Fibroblast of skin of left biceps (primary cell): ENCODE data around the gene NBPF6.
"Not testable (repeated sequence)": the region's sequence is repeated elsewhere in the genome, so short reads cannot be mapped to it uniquely, and the experiment has no call there.

Experiments used
- DNase-seq, 2 experiments: peaks; one replicate each; pipeline ENCODE4 v3.0.0-alpha.2; 2013; ENCODE audit warnings: low read depth in 2 of 2

The NBPF6 gene, protein sequence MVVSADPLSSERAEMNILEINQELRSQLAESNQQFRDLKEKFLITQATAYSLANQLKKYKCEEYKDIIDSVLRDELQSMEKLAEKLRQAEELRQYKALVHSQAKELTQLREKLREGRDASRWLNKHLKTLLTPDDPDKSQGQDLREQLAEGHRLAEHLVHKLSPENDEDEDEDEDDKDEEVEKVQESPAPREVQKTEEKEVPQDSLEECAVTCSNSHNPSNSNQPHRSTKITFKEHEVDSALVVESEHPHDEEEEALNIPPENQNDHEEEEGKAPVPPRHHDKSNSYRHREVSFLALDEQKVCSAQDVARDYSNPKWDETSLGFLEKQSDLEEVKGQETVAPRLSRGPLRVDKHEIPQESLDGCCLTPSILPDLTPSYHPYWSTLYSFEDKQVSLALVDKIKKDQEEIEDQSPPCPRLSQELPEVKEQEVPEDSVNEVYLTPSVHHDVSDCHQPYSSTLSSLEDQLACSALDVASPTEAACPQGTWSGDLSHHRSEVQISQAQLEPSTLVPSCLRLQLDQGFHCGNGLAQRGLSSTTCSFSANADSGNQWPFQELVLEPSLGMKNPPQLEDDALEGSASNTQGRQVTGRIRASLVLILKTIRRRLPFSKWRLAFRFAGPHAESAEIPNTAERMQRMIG

DNA sequence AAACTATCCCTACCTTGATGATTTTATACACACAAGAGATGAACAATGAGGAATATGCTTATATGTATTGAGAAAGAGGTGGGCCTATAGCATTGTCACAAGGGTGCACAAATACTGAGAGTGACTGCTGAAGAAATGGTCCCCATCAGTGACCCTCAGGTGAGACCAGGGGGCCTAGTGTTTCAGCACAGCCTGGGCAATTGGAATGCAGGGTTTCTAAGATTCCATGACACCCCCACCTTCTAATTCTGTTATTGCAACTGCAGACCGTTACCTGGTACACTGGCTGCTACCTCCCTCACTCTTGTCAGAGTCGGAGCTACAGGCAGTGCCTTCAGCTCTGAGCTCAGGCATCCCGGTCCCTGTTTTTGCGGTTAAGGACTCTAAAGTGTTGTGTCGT is at the start of gene NBPF6:
Gene NBPF6, plus strand, starts transcription at position 301 of the 400 bp plus-strand sequence. CDS start 259 bp downstream, outside the sequence.
- DNase-seq = not testable (repeated sequence)

DNA sequence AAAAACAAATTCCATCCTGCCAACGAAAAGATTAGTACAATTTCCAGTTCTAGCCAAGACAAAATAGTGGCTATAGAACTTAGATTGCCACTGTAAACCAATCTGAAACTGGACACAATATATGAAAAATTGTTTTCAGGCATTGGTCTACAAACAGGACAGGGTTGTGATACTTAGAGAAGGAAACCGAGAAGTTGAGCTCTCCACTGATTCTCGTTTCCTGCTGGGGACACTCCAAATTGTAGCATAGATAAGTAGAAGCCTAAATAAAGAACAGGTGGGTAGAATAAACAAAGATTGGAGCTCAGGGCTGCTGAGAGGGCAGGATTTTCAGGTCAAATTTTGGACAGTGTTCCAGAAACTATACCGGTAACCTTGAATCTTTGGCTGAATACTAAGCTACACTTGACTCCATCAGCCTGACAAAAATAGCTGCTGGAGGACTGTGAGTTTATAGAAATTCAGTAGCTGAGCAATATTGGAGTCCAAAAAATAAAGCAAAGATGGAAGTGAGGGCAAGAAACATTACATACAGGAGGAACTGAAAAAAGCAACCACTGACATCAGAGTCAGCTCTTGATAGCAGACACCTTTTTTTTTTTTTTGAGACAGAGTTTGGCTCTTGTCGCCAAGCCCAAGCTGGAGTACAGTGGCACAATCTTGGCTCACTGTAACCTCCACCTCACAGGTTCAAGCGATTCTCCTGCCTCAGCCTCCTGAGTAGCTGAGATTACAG is 38.9 kb upstream of the NBPF6 start:
- not testable (repeated sequence) for DNase-seq

DNA sequence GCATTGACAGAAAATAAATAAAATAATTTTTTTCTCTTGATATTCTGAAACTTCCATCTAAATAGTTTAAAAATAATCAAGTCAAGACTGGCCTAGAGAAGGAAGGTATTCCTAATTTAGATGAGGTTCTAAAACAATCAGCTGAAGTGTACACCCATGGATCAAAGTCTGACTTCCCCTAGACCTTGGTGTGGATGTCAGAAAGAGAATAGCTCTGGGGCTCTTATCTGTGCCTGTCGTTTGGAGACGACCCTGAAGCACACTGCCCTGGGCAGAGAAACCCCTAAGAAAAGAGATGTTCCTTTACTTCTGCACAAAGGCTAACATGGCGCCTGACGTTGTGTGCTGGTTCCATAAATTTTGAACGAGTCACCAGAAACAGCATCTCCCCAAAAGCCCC is 30.0 kb upstream of the NBPF6 start:
- not testable (repeated sequence) for DNase-seq

DNA sequence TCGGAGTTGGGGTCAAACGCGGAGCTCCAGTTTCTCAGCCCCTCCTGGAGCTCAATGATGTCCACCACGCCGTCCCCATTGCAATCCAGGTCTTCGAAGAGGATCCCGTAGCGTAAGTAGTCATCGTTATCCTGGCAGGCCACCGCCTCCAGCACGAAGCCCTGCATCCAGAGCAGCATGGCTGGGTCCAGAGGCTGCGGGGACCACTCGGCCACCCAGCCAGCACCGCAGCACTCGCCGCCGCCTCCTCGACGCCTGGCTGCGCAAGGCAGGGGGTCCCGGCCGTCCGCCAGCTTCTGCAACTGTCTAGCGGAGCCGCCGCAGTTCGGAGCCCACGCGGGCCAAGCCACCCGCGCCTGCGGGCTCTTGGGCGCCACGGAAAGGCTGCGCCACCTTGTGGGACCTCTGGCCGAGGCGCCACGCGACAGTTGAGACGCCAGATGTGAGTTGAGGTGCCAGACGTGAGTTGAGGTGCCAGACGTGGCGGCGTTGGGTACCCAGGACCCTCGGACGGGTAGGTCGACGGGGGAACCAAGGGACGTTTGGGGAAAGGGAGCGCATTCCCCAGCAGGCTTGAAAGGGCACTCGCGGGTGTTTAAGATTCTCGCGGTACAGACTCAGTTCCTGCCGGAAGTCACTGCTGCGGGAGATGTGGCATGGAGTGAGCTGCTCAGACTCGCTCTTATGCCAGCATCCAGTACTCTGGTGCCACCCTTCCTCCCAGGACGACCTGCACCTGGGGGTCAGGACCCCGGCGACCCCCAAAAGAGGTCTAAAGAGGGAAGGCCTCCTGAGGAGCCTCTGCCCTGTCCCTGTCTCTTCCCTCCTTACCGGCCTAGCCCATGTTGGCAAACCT is 28.9 kb upstream of the NBPF6 start:
- DNase-seq = not testable (repeated sequence)

DNA sequence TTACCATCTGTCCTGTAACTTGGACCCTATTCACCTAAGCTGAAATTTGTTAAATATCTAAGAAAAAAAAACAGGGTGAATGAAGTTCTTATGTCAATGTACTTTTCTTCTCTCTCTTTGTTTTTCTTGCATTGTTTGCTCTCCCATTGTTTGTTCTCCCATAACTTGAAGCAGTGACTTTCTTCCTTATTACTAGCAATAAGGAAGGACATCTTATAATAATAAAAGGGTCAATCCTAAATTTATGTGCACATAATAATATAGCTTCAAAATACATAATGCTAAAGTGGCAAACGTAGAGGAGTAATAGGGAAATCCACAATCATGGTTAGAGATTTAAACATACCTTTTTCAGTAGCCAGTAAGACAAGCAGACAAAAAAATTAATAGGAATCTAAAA is 23.3 kb upstream of the NBPF6 start:
- not testable (repeated sequence) for DNase-seq

DNA sequence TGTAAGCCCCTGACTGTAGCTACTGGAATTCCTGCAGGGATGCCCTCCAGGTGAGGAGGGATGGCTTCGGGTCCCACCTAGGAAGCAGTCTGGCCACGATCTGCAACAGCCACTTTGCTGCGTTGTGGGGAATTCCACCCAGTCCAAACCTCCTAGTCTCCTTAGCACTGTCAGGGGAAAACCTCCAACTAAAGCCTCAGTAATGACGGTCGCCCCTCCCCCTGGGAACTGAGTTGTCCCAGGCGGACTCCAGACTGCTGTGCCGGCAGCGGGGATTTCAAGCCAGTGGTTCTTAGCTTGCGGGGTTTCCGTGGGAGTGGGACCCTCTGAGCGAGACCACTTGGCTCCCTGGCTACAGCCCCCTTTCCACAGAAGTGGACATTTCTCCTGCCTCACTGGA is 18.1 kb upstream of the NBPF6 start:
- DNase-seq = not testable (repeated sequence)

DNA sequence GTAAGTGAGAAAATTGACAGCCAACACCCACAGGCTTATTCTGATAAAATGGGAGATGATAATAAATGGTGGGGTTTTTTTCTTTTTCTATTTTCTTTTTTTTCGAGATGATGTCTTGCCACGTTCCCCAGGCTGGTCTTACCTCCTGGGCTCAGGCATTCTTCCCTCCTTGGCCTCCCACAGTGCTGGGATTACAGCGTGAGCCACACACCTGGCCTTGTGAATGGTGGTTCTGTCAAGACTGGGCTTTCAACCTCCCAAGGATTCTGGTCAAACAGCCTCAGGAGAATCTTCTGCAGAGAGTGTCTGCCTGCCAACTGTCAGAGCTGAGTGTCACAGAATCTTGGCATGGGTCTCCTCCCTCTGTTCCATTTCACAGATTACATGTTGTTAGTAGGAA is 16.7 kb upstream of the NBPF6 start:
- not testable (repeated sequence) for DNase-seq

DNA sequence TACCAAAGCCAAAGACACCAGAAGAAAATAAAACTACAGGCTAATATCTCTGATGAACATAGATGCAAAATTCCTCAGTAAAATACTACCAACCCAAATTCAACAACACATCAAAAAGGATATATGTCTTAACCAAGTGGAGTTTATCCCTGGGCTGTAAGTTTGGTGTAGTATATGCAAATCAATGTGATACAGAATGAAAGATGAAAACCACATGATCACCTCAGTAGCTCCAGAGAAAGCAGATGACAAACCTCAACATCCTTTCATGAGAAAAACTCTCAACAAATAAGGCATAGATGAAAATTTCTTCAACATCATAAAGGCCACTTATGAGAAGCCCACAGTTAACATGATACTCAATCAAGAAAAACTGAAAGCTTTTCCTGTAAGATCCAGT is 11.6 kb upstream of the NBPF6 start:
- not testable (repeated sequence) for DNase-seq

DNA sequence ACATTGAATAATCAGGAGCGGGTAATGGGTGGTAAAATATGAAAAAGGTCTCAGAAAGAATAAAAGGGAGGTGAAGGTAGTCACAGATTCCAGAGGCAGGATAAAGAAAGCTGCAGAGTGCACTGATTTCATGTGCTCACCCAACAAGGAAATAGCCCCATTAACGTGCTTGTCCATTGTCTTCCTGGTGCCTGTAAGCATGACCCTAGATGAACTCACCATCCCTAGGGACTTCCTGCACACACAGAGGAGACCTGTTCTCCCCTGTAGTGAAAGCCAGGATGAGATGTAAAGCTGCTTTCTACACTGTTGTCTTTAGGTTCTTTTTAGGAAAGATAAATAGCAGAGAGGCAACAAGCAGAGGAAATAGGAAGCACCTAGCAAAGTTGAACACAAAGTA is 4.4 kb downstream of the NBPF6 start:
- DNase-seq = not testable (repeated sequence)

DNA sequence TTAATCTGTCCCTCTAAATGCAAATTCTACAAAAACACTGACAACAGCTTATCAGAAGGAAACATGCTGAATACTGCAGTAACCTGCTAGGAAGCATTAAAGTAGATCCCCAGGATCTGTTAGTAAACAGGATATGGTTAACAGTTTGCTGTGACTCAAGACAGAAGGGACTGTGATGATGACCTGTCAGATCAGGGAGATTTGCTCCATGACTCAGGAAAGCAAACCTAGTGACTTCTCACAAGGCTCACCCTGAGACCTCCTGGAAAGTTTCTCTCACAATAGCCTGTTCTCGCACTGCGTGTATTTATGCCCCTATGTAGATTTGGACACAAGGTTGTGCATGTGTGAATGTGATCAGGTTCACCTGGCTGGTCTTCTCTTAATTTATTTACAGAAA is 8.5 kb downstream of the NBPF6 start:
- DNase-seq = not testable (repeated sequence)

DNA sequence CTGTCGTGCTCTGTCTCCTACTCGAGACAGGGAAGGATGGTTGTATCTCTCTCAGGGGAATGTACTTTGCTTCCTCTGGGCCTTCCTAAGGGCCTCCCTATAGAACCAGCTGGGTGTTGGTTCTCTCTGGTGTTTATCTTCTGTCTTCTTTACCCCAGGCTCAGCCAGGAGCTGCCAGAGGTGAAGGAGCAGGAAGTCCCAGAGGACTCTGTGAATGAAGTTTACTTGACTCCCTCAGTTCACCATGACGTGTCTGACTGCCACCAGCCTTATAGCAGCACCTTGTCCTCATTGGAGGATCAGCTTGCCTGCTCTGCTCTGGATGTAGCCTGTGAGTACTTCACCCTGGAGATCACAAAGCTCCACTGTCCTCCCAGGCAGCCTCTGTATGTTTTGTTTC is 11.6 kb downstream of the NBPF6 start:
- DNase-seq = not testable (repeated sequence)

DNA sequence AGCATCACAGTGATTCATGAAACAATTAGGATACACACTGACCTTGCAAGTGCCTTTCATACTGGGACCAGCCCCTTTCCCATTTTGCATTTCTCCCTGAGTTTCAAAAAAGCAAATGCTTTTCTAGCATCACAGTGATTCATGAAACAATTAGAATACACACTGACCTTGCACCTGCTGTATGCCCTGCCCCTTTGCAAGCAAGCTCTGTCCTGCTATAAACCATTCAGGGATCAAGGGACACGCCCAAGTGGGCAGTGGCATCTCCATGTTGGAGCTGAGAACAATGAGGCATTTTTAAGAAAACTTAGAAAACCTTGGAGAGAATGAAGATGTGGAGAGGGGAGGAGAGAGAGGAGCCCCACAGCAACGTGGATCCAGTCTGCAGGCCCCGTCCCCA is 13.8 kb downstream of the NBPF6 start:
- DNase-seq = not testable (repeated sequence)

DNA sequence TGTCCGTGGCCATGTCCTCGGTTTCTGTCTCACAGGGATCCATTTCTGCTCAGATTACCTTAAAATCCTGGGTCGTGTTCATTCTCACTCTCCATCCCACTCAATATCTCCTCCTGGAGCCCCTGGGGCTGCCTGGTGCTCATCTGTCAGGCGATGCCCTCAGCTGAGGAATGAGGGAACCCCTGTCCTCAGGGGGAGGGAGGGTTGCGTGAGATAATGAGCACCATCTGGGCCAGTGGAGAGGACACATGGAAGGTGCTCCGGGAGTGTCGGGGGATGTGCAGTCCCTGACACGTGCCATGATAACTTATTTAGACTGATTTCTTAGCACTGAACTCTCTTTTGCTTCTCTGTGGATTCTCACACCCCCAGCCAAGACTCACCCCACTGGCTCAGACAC is 16.0 kb downstream of the NBPF6 start:
- DNase-seq = not testable (repeated sequence)

DNA sequence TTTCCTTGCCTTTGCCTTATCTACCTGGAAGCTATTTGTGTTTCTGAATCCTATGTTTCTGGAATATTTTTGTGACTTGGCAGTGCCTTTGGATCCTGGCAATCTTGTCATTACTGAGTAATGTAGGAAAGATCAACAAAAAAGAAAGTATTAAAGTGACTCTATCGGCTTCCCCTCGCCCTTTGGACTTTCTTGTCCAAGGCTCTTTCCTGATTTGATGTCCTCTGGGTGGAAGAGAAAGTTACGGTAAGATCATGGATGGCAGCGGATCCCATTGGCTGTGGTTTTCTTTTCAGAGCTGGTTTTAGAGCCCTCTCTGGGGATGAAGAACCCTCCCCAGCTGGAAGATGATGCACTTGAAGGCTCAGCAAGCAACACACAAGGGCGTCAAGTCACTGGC is 17.0 kb downstream of the NBPF6 start:
- DNase-seq = not testable (repeated sequence)

DNA sequence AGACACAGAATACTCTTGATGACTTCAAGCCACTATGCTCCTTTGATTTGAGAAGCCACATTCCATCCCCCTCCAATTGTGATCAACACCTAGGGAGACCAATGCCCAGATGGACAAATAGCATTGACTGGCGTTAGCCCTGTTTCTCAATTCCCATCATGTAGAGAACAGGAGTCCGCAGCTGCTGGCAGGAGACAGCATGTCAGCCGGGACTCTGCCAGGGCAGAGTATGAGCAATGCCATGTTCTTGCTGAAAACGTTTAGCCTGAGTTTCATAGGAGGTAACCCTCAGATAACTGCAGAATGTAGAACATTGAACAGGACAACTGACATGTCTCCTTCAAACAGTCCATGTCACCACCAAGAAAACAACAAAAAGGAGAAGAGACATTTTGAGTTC is 20.6 kb downstream of the NBPF6 start:
- not testable (repeated sequence) for DNase-seq

DNA sequence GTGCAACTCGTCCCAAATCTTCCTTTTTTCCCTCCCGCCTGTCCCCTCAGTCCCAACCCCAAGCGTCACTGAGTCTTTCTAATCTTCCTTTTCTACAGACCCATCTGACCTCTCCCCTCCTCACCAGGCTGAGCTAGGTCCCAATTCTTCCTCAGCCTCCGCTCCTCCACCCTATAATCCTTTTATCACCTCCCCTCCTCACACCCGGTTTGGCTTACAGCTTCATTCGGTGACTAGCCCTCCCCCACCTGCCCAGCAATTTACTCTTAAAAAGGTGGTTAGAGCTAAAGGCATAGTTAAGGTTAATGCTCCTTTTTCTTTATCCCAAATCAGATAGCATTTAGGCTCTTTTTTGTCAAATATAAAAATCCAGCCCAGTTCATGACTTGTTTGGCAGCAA is 24.4 kb downstream of the NBPF6 start:
- DNase-seq = not testable (repeated sequence)

DNA sequence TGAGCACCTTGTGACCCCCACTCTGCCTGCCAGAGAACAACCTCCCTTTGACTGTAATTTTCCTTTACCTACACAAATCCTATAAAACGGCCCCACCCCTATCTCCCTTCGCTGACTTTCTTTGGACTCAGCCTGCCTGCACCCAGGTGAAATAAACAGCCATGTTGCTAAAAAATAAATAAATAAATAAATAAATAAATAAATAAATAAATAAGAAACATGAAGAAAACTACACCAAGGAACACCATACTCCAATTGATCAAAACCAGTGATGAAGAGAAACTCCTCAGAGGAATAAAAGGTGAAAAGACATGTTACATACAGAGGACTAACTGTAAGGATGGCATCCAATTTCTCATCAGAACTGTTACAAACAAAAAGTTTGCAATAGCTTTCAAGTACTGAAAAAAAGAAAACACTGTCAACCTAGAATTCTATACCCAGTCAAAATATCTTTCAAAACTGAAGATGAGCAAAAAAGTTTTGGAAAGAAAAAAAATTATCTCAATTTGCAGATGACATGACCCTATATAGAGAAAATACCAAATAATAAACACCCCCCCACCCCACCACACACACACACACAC is 28.4 kb downstream of the NBPF6 start:
- DNase-seq = no peak

DNA sequence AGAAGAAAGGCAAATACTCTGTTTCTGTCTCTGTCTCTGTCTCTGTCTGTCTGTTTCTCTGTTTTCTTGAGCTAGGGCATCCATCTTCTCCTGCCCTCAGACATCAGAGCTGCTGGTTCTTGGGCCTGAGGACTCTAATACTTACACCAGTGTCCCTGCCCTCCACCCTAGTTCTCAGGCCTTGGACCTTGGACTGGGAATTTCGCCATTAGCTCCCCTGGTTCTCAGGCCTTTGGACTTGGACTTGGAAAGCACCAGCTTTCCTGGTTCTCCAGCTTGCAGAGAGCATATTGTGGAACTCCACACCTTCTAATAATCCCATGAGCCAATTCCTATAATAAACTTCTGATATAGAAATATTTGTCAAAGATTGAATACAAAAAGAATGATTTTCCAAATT is 32.6 kb downstream of the NBPF6 start:
- no peak for DNase-seq

DNA sequence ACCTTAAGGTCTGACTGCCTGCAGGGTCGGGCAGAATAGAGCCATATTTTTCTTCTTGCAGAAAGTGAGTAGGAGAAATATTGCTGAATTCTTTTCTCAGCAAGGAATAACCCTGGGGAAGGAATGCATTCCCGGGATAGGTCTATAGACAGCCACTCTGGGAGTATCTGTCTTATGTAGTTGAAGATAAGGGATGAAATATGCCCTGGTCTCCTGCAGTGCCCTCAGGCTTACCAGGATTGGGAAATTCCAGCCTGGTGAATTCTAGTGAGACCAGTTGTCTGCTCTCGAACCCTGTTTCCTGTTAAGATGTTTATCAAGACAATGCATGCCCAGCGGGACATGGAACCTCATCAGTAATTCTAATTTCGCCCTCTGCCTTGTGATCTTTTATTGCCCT is 35.8 kb downstream of the NBPF6 start:
- DNase-seq = not testable (repeated sequence)

DNA sequence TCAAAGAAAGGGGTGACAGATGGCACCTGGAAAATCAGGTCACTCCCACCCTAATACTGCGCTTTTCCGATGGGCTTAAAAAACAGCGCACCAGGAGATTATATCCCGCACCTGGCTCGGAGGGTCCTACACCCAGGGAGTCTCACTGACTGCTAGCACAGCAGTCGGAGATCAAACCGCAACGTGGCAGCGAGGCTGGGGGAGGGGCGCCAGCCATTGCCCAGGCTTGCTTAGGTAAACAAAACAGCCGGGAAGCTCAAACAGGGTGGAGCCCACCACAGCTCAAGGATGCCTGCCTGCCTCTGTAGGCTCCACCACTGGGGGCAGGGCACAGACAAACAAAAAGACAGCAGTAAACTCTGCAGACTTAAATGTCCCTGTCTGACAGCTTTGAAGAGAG is 36.6 kb downstream of the NBPF6 start:
- DNase-seq = not testable (repeated sequence)

DNA sequence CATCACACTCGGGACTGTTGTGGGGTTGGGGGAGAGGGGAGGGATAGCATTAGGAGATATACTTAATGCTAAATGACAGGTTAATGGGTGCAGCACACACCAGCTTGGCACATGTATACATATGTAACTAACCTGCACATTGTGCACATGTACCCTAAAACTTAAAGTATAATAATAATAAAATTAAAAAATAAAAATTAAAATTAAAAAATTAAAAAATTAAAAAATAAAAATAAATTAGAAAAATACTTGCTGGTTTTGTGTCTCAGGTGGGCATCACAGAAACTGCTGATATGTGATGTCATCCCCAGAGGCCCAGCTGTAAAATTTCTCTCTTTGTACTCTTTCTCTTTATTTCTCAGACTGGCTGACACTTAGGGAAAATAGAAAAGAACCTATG is 44.9 kb downstream of the NBPF6 start:
- not testable (repeated sequence) for DNase-seq
